ENCODE data around the gene WDR44. TPM values are rescaled to one million over a fixed set of nuclear protein-coding genes. Genes with fewer than 3 reads are reported as not detected.

The WDR44 gene
- total and polyA plus RNA-seq, 10 of the 15 experiments (the other 5 are each of a cell fraction or from before 2014, with no cell fraction given): 3.4 to 14.0 (median 11.6) TPM

DNA sequence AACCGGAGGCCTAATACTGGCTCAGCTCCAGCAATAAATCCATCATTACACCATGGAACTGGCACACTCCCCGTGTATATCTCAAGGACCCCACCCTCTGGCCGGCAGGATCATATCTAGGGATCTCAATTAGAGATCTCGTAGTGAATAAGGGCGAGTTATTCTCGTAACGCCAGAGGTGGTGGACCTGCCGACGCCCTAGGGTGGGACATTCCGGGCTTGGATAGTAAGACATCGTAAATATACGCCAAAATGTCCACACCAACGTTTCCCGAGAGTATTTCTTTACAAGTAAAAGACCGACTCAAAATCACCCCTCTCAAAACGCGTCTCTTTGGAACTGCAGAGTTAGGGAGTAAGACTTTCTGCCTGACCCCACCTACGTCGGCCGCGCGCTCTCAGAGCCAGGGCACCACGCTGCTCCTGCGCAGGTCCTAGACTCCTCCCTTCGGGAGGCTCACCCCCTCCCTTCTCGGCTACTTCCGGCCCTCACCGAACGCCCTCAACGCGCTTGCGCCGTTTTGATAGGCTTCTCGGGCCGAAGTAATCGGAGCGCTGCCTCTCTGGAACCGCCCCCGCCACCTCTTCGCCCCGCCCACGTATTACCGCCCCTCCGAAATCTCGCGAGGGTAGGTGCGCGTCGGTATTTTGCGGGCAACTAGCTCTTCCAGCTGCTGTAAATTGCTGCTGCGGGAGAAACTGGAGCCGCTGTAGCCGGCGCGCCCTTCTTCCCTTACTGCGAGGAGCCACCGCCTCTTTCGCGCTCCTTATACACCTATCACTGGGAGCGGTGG is at the start of gene WDR44 (continued):
- TF ChIP-seq, protein P1, sequence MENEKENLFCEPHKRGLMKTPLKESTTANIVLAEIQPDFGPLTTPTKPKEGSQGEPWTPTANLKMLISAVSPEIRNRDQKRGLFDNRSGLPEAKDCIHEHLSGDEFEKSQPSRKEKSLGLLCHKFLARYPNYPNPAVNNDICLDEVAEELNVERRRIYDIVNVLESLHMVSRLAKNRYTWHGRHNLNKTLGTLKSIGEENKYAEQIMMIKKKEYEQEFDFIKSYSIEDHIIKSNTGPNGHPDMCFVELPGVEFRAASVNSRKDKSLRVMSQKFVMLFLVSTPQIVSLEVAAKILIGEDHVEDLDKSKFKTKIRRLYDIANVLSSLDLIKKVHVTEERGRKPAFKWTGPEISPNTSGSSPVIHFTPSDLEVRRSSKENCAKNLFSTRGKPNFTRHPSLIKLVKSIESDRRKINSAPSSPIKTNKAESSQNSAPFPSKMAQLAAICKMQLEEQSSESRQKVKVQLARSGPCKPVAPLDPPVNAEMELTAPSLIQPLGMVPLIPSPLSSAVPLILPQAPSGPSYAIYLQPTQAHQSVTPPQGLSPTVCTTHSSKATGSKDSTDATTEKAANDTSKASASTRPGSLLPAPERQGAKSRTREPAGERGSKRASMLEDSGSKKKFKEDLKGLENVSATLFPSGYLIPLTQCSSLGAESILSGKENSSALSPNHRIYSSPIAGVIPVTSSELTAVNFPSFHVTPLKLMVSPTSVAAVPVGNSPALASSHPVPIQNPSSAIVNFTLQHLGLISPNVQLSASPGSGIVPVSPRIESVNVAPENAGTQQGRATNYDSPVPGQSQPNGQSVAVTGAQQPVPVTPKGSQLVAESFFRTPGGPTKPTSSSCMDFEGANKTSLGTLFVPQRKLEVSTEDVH (IDR thresholded peaks at IDR 0.05; ENCODE audit: low read depth, partially characterized antibody): no peak
- TF ChIP-seq SIX5 (IDR thresholded peaks at IDR 0.05; ENCODE audit: low read depth, low read length, severe bottlenecking): no peak
- no peak for TF ChIP-seq SMC3 (IDR thresholded peaks at IDR 0.05; ENCODE audit: borderline replicate concordance, low read length)
- peak; percentile 64 for TF ChIP-seq ATF7 (IDR thresholded peaks at IDR 0.05; ENCODE audit: low read depth)
- no peak for TF ChIP-seq FOXM1 (IDR thresholded peaks at IDR 0.05; ENCODE audit: low read depth, low read length)
- peak; percentile 86 for TF ChIP-seq PML (IDR thresholded peaks at IDR 0.05; ENCODE audit: low read length)
- TF ChIP-seq MTA3 (IDR thresholded peaks at IDR 0.05; ENCODE audit: borderline replicate concordance, low read length): peak; percentile 13; the same call in 1 of the 2 replicates
- peak; percentile 36; the same call in 1 of the 2 replicates for TF ChIP-seq RUNX3 (IDR thresholded peaks at IDR 0.05; ENCODE audit: low read length)
- TF ChIP-seq NR2C1 (IDR thresholded peaks at IDR 0.05): peak; percentile 24; the same call in 1 of the 2 replicates
- TF ChIP-seq SMAD5 (IDR thresholded peaks at IDR 0.05; ENCODE audit: low read depth): peak; percentile 63; the same call in 1 of the 2 replicates
- TF ChIP-seq POLR2AphosphoS5 (IDR thresholded peaks at IDR 0.05; ENCODE audit: low read length): peak; percentile 86
- no peak for TF ChIP-seq SUPT20H (IDR thresholded peaks at IDR 0.05; ENCODE audit: borderline replicate concordance, control insufficient read depth, low read depth, low read length)
- TF ChIP-seq, protein P2, sequence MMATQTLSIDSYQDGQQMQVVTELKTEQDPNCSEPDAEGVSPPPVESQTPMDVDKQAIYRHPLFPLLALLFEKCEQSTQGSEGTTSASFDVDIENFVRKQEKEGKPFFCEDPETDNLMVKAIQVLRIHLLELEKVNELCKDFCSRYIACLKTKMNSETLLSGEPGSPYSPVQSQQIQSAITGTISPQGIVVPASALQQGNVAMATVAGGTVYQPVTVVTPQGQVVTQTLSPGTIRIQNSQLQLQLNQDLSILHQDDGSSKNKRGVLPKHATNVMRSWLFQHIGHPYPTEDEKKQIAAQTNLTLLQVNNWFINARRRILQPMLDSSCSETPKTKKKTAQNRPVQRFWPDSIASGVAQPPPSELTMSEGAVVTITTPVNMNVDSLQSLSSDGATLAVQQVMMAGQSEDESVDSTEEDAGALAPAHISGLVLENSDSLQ (IDR thresholded peaks at IDR 0.05): peak; percentile 80
- 0 out of 2 replicates have a peak, but pooled peaks have one; percentile 23 for TF ChIP-seq NFIC (IDR thresholded peaks at IDR 0.05; ENCODE audit: low read depth, low read length)
- TF ChIP-seq CHD2 (IDR thresholded peaks at IDR 0.05; ENCODE audit: borderline replicate concordance, low read depth, low read length): peak; percentile 97
- TF ChIP-seq EGR1 (IDR thresholded peaks at IDR 0.05; ENCODE audit: borderline replicate concordance in 1 of 2, low read depth in 2 of 2, low read length in 2 of 2): peak in 1 of 2 experiments; percentile 90; a peak in 2 of 3 replicates
- TF ChIP-seq, protein P3, sequence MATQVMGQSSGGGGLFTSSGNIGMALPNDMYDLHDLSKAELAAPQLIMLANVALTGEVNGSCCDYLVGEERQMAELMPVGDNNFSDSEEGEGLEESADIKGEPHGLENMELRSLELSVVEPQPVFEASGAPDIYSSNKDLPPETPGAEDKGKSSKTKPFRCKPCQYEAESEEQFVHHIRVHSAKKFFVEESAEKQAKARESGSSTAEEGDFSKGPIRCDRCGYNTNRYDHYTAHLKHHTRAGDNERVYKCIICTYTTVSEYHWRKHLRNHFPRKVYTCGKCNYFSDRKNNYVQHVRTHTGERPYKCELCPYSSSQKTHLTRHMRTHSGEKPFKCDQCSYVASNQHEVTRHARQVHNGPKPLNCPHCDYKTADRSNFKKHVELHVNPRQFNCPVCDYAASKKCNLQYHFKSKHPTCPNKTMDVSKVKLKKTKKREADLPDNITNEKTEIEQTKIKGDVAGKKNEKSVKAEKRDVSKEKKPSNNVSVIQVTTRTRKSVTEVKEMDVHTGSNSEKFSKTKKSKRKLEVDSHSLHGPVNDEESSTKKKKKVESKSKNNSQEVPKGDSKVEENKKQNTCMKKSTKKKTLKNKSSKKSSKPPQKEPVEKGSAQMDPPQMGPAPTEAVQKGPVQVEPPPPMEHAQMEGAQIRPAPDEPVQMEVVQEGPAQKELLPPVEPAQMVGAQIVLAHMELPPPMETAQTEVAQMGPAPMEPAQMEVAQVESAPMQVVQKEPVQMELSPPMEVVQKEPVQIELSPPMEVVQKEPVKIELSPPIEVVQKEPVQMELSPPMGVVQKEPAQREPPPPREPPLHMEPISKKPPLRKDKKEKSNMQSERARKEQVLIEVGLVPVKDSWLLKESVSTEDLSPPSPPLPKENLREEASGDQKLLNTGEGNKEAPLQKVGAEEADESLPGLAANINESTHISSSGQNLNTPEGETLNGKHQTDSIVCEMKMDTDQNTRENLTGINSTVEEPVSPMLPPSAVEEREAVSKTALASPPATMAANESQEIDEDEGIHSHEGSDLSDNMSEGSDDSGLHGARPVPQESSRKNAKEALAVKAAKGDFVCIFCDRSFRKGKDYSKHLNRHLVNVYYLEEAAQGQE (IDR thresholded peaks at IDR 0.05; ENCODE audit: low read depth, low read length): no peak
- TF ChIP-seq, protein P4, sequence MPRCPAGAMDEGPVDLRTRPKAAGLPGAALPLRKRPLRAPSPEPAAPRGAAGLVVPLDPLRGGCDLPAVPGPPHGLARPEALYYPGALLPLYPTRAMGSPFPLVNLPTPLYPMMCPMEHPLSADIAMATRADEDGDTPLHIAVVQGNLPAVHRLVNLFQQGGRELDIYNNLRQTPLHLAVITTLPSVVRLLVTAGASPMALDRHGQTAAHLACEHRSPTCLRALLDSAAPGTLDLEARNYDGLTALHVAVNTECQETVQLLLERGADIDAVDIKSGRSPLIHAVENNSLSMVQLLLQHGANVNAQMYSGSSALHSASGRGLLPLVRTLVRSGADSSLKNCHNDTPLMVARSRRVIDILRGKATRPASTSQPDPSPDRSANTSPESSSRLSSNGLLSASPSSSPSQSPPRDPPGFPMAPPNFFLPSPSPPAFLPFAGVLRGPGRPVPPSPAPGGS (IDR thresholded peaks at IDR 0.05; ENCODE audit: borderline replicate concordance, insufficient read depth, low read depth, low read length, poor library complexity, severe bottlenecking): no peak
- TF ChIP-seq SRF (IDR thresholded peaks at IDR 0.05; ENCODE audit: low read depth in 2 of 2, low read length in 2 of 2): peak in 1 of 2 experiments; percentile 66; a peak in 1 of 4 replicates

All from GM12878 (cell line).